ENCODE results near the gene PLCZ1. TPM values are rescaled to one million over a fixed set of nuclear protein-coding genes. Genes with fewer than 3 reads are reported as not detected.

The PLCZ1 gene, protein sequence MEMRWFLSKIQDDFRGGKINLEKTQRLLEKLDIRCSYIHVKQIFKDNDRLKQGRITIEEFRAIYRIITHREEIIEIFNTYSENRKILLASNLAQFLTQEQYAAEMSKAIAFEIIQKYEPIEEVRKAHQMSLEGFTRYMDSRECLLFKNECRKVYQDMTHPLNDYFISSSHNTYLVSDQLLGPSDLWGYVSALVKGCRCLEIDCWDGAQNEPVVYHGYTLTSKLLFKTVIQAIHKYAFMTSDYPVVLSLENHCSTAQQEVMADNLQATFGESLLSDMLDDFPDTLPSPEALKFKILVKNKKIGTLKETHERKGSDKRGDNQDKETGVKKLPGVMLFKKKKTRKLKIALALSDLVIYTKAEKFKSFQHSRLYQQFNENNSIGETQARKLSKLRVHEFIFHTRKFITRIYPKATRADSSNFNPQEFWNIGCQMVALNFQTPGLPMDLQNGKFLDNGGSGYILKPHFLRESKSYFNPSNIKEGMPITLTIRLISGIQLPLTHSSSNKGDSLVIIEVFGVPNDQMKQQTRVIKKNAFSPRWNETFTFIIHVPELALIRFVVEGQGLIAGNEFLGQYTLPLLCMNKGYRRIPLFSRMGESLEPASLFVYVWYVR
- total RNA-seq (2011; cell fraction: chromatin; rRNA removed; ENCODE audit: low replicate concordance): not detected in 2 replicates
- total RNA-seq (2011; cell fraction: nucleolus; rRNA removed): not detected in 2 replicates
- total RNA-seq (2011; cell fraction: nucleoplasm; rRNA removed): not detected in 2 replicates
- total RNA-seq (2014; rRNA removed) (not detected in 2 replicates), total RNA-seq (2014; rRNA removed; fragmentation: Illumina TruSeq; extraction: Trizol) (not detected in 2 replicates), total RNA-seq (2015; rRNA removed; fragmentation: Illumina TruSeq; extraction: Trizol) (not detected in 2 replicates), total RNA-seq (2021) (not detected in 2 replicates), polyA plus RNA-seq (2011; rRNA removed) (not detected in 2 replicates), polyA plus RNA-seq (2014; fragmentation: Illumina TruSeq; extraction: Trizol) (not detected in 2 replicates), polyA plus RNA-seq (2014; fragmentation: Nextera tagmentation; extraction: Ambion mirVana) (not detected), polyA plus RNA-seq (2014; rRNA removed) (not detected in 2 replicates), polyA minus RNA-seq (2011; rRNA and poly(A)+ RNA removed) (0.75 TPM in 1 of 2 replicates, not detected in the other), Bru-seq, nascent RNA (percentile 8 among the genes with signal in this experiment), BruChase-seq, experiment 1, labeled RNA remaining after a 2-hour chase (percentile 6 among the genes with signal in this experiment), BruChase-seq, experiment 2, labeled RNA remaining after a 6-hour chase (percentile 2 among the genes with signal in this experiment)
- not detected in 2 replicates for polyA plus RNA-seq (2011; cell fraction: cytosol; rRNA removed)
- polyA plus RNA-seq (2011; cell fraction: nucleus; rRNA removed): 0.66 TPM in 1 of 2 replicates, not detected in the other
- not detected in 2 replicates for polyA plus RNA-seq (2012)
- not detected in 2 replicates for polyA minus RNA-seq (2011; cell fraction: cytosol; rRNA and poly(A)+ RNA removed)
- not detected in 2 replicates for polyA minus RNA-seq (2011; cell fraction: nucleus; rRNA and poly(A)+ RNA removed)
- long read RNA-seq, experiment 1: 0 reads
- long read RNA-seq, experiment 2: 0 reads
- long read RNA-seq, experiment 3: 0 reads

DNA sequence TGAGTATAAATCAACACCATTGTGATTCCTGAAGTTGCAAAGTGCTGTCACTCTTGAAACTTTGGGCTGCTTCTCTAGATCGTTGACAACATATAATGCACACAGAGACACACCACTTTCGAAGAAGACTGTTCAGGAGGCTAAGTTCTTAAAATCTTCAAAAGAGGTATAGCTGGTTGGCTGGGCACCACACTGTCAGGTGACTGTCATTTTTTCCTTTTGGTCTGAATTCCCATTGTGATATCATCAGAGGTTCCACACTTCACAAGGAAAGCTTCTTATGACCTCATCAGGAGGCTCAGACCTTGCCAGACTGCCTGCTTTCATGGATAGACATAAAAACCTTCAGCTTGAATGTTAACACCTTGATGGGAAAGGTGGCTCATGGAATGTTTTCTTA, at the start of gene PLCZ1, which contains the start of gene CAPZA3:
Gene PLCZ1 (minus strand): TSS at position 194 of the 400 bp plus-strand sequence. CDS start 641 bp downstream, outside the sequence.
Gene CAPZA3 (plus strand): TSS at position 301 of the 400 bp plus-strand sequence. CDS start 150 bp downstream, outside the sequence.
- no peak within 1 kb of the TSS for H3K4me2 ChIP-seq (ENCODE audit: insufficient read depth, low read length)
- DNase-seq (ENCODE audit: extremely low read depth in 1 of 4, low spot score in 3 of 4) (no peak), ATAC-seq (no peak), FAIRE-seq (no peak)
- no peaks in the 10 kb centered on the region for H3K79me2 ChIP-seq (ENCODE audit: control insufficient read depth, insufficient read depth, low read length)
- H3K27ac ChIP-seq (ENCODE audit: extremely low read depth, low read depth, low read length): no peak within 1 kb of the TSS
- 11% methylated on average over 2 of the region's 2 CpGs for WGBS (ENCODE audit: insufficient coverage, low coverage, missing lambda C conversion rate)
- BruUV-seq (replicated peaks): no TSS peak
- H3K36me3 ChIP-seq (ENCODE audit: control insufficient read depth, insufficient read depth, low read length): no peaks in the 10 kb centered on the region
- no peaks in the 10 kb centered on the region for H3K4me1 ChIP-seq (replicated peaks in 1 of 2; ENCODE audit: control insufficient read depth in 2 of 2, insufficient read depth in 2 of 2, low read length in 2 of 2)
- intact Hi-C loops (cut with micrococcal nuclease): no loop called here
- peak within 1 kb of the TSS; percentile 32; the same call in 1 of the 2 replicates for H2AFZ ChIP-seq (ENCODE audit: low read depth, low read length)
- H3K9ac ChIP-seq (ENCODE audit: insufficient read depth in 1 of 2, low read depth in 2 of 2, low read length in 2 of 2): no peak within 1 kb of the TSS
- H4K20me1 ChIP-seq (replicated peaks; ENCODE audit: control insufficient read depth, insufficient read depth, low read length): no peaks in the 10 kb centered on the region
- ChIA-PET CTCF (ENCODE audit: low intra/inter-chr PET ratio) (no interaction called here), POLR2A (no interaction called here)
- H3K27me3 ChIP-seq (ENCODE audit: control insufficient read depth in 2 of 2, insufficient read depth in 2 of 2, low read length in 2 of 2): no peaks in the 10 kb centered on the region
- no peak within 1 kb of the TSS for H3K4me3 ChIP-seq
- H3K9me3 ChIP-seq (replicated peaks; ENCODE audit: control insufficient read depth, insufficient read depth, low read depth, low read length): no peaks in the 10 kb centered on the region; the same call in 1 of the 2 replicates
- no peaks in the 10 kb centered on the region for H3K9me1 ChIP-seq (ENCODE audit: control insufficient read depth, insufficient read depth, low read length)
- in situ Hi-C loops (cut with MboI): no loop called here
- TF ChIP-seq, protein P1, sequence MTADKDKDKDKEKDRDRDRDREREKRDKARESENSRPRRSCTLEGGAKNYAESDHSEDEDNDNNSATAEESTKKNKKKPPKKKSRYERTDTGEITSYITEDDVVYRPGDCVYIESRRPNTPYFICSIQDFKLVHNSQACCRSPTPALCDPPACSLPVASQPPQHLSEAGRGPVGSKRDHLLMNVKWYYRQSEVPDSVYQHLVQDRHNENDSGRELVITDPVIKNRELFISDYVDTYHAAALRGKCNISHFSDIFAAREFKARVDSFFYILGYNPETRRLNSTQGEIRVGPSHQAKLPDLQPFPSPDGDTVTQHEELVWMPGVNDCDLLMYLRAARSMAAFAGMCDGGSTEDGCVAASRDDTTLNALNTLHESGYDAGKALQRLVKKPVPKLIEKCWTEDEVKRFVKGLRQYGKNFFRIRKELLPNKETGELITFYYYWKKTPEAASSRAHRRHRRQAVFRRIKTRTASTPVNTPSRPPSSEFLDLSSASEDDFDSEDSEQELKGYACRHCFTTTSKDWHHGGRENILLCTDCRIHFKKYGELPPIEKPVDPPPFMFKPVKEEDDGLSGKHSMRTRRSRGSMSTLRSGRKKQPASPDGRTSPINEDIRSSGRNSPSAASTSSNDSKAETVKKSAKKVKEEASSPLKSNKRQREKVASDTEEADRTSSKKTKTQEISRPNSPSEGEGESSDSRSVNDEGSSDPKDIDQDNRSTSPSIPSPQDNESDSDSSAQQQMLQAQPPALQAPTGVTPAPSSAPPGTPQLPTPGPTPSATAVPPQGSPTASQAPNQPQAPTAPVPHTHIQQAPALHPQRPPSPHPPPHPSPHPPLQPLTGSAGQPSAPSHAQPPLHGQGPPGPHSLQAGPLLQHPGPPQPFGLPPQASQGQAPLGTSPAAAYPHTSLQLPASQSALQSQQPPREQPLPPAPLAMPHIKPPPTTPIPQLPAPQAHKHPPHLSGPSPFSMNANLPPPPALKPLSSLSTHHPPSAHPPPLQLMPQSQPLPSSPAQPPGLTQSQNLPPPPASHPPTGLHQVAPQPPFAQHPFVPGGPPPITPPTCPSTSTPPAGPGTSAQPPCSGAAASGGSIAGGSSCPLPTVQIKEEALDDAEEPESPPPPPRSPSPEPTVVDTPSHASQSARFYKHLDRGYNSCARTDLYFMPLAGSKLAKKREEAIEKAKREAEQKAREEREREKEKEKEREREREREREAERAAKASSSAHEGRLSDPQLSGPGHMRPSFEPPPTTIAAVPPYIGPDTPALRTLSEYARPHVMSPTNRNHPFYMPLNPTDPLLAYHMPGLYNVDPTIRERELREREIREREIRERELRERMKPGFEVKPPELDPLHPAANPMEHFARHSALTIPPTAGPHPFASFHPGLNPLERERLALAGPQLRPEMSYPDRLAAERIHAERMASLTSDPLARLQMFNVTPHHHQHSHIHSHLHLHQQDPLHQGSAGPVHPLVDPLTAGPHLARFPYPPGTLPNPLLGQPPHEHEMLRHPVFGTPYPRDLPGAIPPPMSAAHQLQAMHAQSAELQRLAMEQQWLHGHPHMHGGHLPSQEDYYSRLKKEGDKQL (CRISPR knock-in tag; IDR thresholded peaks at IDR 0.05; ENCODE audit: borderline replicate concordance): no peak
- TF ChIP-seq ZKSCAN1 (IDR thresholded peaks at IDR 0.05; ENCODE audit: low read depth, low read length): no peak
- TF ChIP-seq FOS (IDR thresholded peaks at IDR 0.05; ENCODE audit: extremely low read depth, insufficient read length): no peak
- no peak for TF ChIP-seq GTF2E2 (tag; IDR thresholded peaks at IDR 0.05)
- TF ChIP-seq SRSF7 (optimal IDR thresholded peaks at IDR 0.05; ENCODE audit: low read depth, low read length): no peak
- no peak for TF ChIP-seq ZNF79 (CRISPR knock-in tag; IDR thresholded peaks at IDR 0.05; ENCODE audit: low read depth)
- TF ChIP-seq SMARCB1 (IDR thresholded peaks at IDR 0.05; ENCODE audit: insufficient read length, low read depth): no peak
- no peak for TF ChIP-seq RAD21 (CRISPR knock-in tag; conservative IDR thresholded peaks at IDR 0.05 in 1 of 2, IDR thresholded peaks at IDR 0.05 in 1 of 2)
- TF ChIP-seq, protein P2, sequence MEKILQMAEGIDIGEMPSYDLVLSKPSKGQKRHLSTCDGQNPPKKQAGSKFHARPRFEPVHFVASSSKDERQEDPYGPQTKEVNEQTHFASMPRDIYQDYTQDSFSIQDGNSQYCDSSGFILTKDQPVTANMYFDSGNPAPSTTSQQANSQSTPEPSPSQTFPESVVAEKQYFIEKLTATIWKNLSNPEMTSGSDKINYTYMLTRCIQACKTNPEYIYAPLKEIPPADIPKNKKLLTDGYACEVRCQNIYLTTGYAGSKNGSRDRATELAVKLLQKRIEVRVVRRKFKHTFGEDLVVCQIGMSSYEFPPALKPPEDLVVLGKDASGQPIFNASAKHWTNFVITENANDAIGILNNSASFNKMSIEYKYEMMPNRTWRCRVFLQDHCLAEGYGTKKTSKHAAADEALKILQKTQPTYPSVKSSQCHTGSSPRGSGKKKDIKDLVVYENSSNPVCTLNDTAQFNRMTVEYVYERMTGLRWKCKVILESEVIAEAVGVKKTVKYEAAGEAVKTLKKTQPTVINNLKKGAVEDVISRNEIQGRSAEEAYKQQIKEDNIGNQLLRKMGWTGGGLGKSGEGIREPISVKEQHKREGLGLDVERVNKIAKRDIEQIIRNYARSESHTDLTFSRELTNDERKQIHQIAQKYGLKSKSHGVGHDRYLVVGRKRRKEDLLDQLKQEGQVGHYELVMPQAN (IDR thresholded peaks at IDR 0.05; ENCODE audit: borderline replicate concordance): no peak
